Esophagus squamous epithelium (tissue), 4 donors: ENCODE data around the gene BMERB1.

ENCODE experiments used
- CTCF ChIP-seq, 6 experiments: fragments of 450-650 bp in 4 of 6; fragments of 200-600 bp in 2 of 6; sonication (generic) in 2 of 6; IDR thresholded peaks; one replicate each; pipeline ENCODE4 v1.5.1; 2016 to 2019; ENCODE audit warnings: antibody characterized with exemption in 6 of 6, mild to moderate bottlenecking in 4 of 6, moderate library complexity in 4 of 6
- POLR2A ChIP-seq, 4 donors: fragments of 450-650 bp; IDR thresholded peaks; one replicate each; pipeline ENCODE4 v1.6.1; 2017; ENCODE audit warnings: antibody characterized with exemption in 4 of 4, mild to moderate bottlenecking in 4 of 4, moderate library complexity in 3 of 4

GRCh38 chr16:15544405-15544804 lies 110.0 kb downstream of the BMERB1 start:
- TF ChIP-seq CTCF (IDR thresholded peaks at IDR 0.05) (no peak), POLR2A (IDR thresholded peaks at IDR 0.05) (no peak)
